Glutamatergic neuron (in vitro differentiated cells): ENCODE data around the gene SSNA1. TPM values are rescaled to one million over a fixed set of nuclear protein-coding genes. Genes with fewer than 3 reads are reported as not detected.

Source experiments
- DNase-seq: peaks from one replicate; pipeline ENCODE4 v3.0.0; 2022
- H3K27ac Mint-ChIP-seq: one replicate; pipeline ENCODE4 v1.8.0; 2020; ENCODE audit warnings: mild to moderate bottlenecking, mixed read lengths, inconsistent platforms; ENCODE audit not compliant: unreplicated experiment
- H3K27me3 Mint-ChIP-seq: one replicate; pipeline ENCODE4 v1.8.0; 2020; ENCODE audit warnings: mild to moderate bottlenecking, moderate library complexity, mixed read lengths, inconsistent platforms; ENCODE audit not compliant: unreplicated experiment
- H3K36me3 Mint-ChIP-seq: one replicate; pipeline ENCODE4 v1.8.0; 2020; ENCODE audit warnings: mild to moderate bottlenecking, mixed read lengths, inconsistent platforms; ENCODE audit not compliant: unreplicated experiment
- H3K4me1 Mint-ChIP-seq: one replicate; pipeline ENCODE4 v1.8.0; 2020; ENCODE audit warnings: mild to moderate bottlenecking, low read depth, mixed read lengths, inconsistent platforms; ENCODE audit not compliant: unreplicated experiment
- H3K4me3 Mint-ChIP-seq: one replicate; pipeline ENCODE4 v1.8.0; 2020; ENCODE audit warnings: mild to moderate bottlenecking, mixed read lengths, inconsistent platforms; ENCODE audit not compliant: unreplicated experiment
- H3K9me3 Mint-ChIP-seq: one replicate; pipeline ENCODE4 v1.8.0; 2020; ENCODE audit warnings: mild to moderate bottlenecking, moderate library complexity, mixed read lengths, inconsistent platforms; ENCODE audit not compliant: unreplicated experiment
- total RNA-seq: library from RNA; stranded (reverse); fragmentation: NEBNext Ultra II Directional; extraction: Animal tissue kit (Norgen Biotek cat#: 25700); gene quantifications from one replicate; pipeline ENCODE4 v1.2.1, GENCODE V29; 2021; ENCODE audit not compliant: unreplicated experiment
- TF ChIP-seq, protein P1 (sequence below): fragments of 200-600 bp; sonication (generic); IDR thresholded peaks from one replicate; pipeline ENCODE4 v1.5.0; 2021; ENCODE audit not compliant: partially characterized antibody, unreplicated experiment

The SSNA1 gene
- total RNA-seq, 1 donor from 2014 or later: 37.3 TPM

DNA sequence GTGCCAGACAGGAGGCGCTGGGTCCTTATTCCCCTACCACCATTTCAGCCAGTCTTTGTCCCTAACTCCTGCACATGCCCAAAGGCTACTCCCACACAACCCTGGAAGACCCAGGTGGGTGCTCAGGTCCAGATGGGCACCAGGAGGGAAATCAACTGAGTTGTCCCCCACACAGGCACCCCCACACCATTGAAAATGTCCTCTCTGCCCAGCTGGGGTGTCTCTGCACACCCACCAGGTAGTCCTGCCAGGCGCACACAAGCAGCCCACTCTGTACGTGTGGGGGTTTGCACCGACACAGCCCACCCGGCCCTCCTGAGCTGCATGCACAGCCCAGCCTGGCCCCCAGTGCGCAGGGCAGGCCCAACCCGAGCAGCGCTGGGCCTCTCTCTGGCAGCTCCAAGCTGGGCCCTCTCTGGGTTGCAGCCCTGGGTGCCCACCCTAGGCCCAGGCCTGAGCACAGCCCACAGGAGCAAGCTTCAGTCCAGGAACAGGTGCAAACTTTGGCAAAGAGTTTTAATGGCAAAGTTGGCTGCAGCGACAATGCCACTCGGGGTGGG is 31.4 kb downstream of the SSNA1 start:
- H3K27ac Mint-ChIP-seq: no peak overlapping the region

DNA sequence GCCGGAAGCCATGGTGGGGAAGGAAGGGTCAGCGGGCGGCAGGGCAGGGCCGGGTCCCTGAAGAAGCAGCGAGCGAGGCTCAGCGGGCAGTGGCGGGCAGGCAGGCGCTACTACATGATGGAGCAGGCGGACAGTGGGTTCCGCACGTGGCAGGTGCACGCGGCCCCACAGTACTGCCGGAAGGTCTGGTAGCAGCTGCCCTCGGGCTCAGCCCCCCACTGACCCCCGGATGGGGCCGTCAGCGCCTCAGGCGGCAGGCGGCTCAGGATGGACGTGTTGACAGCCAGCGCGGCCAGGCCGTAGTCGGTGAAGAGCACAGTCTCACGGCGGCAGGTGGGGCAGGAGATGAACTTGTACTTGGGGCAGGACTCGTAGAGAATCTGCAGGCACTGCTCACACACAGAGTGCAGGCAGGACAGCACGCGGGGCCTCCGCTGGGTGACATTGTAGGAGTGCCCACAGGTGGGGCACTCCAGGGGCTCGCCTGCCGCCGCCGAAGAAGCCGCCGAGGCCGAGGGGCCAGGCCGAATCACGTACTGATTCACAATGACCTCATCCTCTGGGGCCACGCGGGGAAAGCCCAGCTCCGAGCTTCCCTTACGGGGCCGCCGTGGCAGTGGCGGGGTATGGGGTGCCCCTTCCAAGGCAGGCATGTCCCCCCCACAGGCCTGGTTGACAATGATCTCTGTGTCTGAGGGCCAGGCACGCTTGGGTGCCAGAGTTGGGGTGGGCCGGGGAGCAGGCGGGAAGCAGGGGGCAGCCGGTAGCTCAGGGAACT is 32.0 kb downstream of the SSNA1 start:
- no peak overlapping the region for H3K27ac Mint-ChIP-seq
- peaks cover 2% of the 10 kb centered on the region for H3K27me3 Mint-ChIP-seq
- H3K36me3 Mint-ChIP-seq: no peaks in the 10 kb centered on the region
- no peak for DNase-seq
- TF ChIP-seq, protein P1, sequence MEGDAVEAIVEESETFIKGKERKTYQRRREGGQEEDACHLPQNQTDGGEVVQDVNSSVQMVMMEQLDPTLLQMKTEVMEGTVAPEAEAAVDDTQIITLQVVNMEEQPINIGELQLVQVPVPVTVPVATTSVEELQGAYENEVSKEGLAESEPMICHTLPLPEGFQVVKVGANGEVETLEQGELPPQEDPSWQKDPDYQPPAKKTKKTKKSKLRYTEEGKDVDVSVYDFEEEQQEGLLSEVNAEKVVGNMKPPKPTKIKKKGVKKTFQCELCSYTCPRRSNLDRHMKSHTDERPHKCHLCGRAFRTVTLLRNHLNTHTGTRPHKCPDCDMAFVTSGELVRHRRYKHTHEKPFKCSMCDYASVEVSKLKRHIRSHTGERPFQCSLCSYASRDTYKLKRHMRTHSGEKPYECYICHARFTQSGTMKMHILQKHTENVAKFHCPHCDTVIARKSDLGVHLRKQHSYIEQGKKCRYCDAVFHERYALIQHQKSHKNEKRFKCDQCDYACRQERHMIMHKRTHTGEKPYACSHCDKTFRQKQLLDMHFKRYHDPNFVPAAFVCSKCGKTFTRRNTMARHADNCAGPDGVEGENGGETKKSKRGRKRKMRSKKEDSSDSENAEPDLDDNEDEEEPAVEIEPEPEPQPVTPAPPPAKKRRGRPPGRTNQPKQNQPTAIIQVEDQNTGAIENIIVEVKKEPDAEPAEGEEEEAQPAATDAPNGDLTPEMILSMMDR: no peak
- H3K9me3 Mint-ChIP-seq: peaks cover 6% of the 10 kb centered on the region
- peaks cover 4% of the 10 kb centered on the region for H3K4me1 Mint-ChIP-seq
- H3K4me3 Mint-ChIP-seq: peak overlapping the region; percentile 55

More for the DNA sequence above, 31.4 kb downstream of the SSNA1 start:
- Mint-ChIP-seq H3K4me3 (peak overlapping the region; percentile 55), H3K36me3 (no peaks in the 10 kb centered on the region), H3K27me3 (peaks cover 3% of the 10 kb centered on the region), H3K9me3 (peaks cover 6% of the 10 kb centered on the region), H3K4me1 (peaks cover 4% of the 10 kb centered on the region)
- DNase-seq: no peak
- TF ChIP-seq, protein P1: no peak

DNA sequence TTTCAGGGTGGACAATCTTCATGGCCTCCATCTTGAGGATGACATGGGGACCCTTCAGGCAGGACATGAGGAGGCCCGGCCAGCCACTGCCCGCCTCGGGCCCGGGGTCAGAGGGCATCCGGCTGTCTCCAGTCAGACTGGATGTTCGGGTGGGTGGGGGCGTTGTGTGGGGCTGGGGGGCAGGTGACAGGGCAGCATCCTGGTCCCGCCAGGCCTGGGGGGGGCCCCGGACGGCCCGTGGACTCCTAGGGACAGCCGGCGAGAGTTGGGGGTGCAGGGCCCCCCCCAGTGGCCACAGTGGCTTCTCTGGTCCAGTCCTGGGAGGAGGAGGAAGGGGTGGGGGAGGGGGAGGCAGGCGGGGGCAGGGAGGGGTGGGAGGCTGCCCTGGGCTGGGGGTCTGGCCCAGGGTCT is 32.6 kb downstream of the SSNA1 start:
- Mint-ChIP-seq H3K4me3 (no peak overlapping the region), H3K4me1 (peaks cover 4% of the 10 kb centered on the region), H3K36me3 (no peaks in the 10 kb centered on the region), H3K27me3 (peaks cover 2% of the 10 kb centered on the region), H3K27ac (no peak overlapping the region), H3K9me3 (peaks cover 6% of the 10 kb centered on the region)
- TF ChIP-seq, protein P1: no peak
- DNase-seq: no peak

DNA sequence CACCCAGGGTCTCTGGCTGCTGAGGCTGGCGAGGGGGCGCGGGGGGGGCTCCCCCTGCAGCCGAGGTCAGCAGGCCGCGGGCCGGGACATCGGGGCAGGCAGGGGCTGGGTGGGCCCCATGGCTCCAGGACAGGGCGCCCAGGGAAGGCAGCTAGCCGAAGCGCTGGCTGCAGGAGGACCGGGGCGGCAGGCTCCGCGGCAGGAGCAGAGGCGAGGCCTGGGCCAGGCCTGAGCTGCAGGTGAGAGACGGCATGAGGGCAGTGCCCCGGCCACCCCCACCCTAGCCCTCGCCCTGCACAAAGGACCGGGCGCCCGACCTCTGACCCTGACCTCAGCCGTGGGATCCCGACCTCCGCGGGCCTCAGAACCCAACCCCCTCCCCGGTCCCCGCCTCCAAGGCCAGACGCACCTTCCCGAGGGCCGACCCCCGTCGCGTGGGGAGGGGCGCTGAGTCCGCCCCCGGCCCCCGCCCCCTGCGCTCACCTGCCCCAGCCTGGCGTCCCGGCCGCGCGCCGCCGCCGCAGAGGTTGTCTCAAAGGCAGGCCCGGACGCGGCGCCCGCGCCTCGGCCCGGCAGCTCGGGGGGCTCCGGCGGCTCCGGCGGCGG is 33.1 kb downstream of the SSNA1 start:
- H3K4me1 Mint-ChIP-seq: peaks cover 4% of the 10 kb centered on the region
- H3K36me3 Mint-ChIP-seq: no peaks in the 10 kb centered on the region
- H3K27ac Mint-ChIP-seq: no peak overlapping the region
- DNase-seq: peak; percentile 53
- peaks cover 4% of the 10 kb centered on the region for H3K27me3 Mint-ChIP-seq
- TF ChIP-seq, protein P1: no peak
- H3K4me3 Mint-ChIP-seq: no peak overlapping the region
- peaks cover 6% of the 10 kb centered on the region for H3K9me3 Mint-ChIP-seq
